Smooth muscle cell (in vitro differentiated cells): Measurements from ENCODE around the gene LZTFL1. TPM values are rescaled to one million over a fixed set of nuclear protein-coding genes. Genes with fewer than 3 reads are reported as not detected.

Source experiments
- DNase-seq: peaks from one replicate; lab custom pipeline; 2025; ENCODE audit not compliant: unreplicated experiment; lab: John Stamatoyannopoulos, UW
- H2AFZ ChIP-seq: fragments of 200-600 bp; sonication (generic); 2 replicates; pipeline ENCODE4 v1.6.0; 2016; ENCODE audit warnings: antibody characterized with exemption, low read depth, mild to moderate bottlenecking
- H3F3A ChIP-seq: fragments of 200-600 bp; sonication (generic); 2 replicates; pipeline ENCODE4 v1.6.0; 2017; ENCODE audit warnings: antibody characterized with exemption, low read depth
- H3K27ac ChIP-seq: fragments of 200-600 bp; sonication (generic); 2 replicates; pipeline ENCODE4 v1.5.1; 2016; ENCODE audit warnings: low read depth, mild to moderate bottlenecking
- H3K27me3 ChIP-seq: fragments of 200-600 bp; sonication (generic); 2 replicates; pipeline ENCODE4 v1.6.1; 2016; ENCODE audit warnings: low read depth, mild to moderate bottlenecking
- H3K36me3 ChIP-seq: fragments of 200-600 bp; sonication (generic); 2 replicates; pipeline ENCODE4 v1.5.1; 2016; ENCODE audit warnings: low read depth
- H3K4me1 ChIP-seq: fragments of 200-600 bp; sonication (generic); 2 replicates; pipeline ENCODE4 v1.5.1; 2016; ENCODE audit warnings: low read depth
- H3K4me2 ChIP-seq: fragments of 200-600 bp; sonication (generic); 2 replicates; pipeline ENCODE4 v1.6.0; 2016; ENCODE audit warnings: mild to moderate bottlenecking
- H3K4me3 ChIP-seq: fragments of 200-600 bp; sonication (generic); 2 replicates; pipeline ENCODE4 v1.5.1; 2016; ENCODE audit warnings: mild to moderate bottlenecking
- H3K79me2 ChIP-seq: fragments of 200-600 bp; sonication (generic); 2 replicates; pipeline ENCODE4 v1.6.0; 2016; ENCODE audit warnings: low read depth, mild to moderate bottlenecking
- H3K9ac ChIP-seq: fragments of 200-600 bp; sonication (generic); 2 replicates; pipeline ENCODE4 v1.6.0; 2016; ENCODE audit warnings: low read depth
- H3K9me3 ChIP-seq: fragments of 200-600 bp; sonication (generic); replicated peaks from 2 replicates; pipeline ENCODE4 v1.5.1; 2016; ENCODE audit warnings: low read depth
- H4K20me1 ChIP-seq: fragments of 200-600 bp; sonication (generic); 2 replicates; pipeline ENCODE4 v1.6.0; 2016; ENCODE audit warnings: low read depth
- WGBS: methylation state at CpG from one replicate; pipeline ENCODE4 v1.1.7; 2016; ENCODE audit warnings: low lambda C conversion rate; 5-methylcytosine and 5-hydroxymethylcytosine counted together
- polyA plus RNA-seq: library from polyadenylated mRNA; unstranded; fragments of >200 nt; fragmentation: Nextera tagmentation; extraction: Ambion mirVana; gene quantifications from 2 replicates; pipeline ENCODE4 v1.2.1, GENCODE V29; 2016
- total RNA-seq: library from RNA; depleted of rRNA; stranded (reverse); fragments of >200 nt; gene quantifications from 2 replicates; pipeline ENCODE4 v1.2.3, GENCODE V29; 2014
- TF ChIP-seq, protein P1 (sequence below): fragments of 200-600 bp; sonication (generic); IDR thresholded peaks from 2 replicates; pipeline ENCODE4 v1.5.1; 2017; ENCODE audit warnings: borderline replicate concordance, mild to moderate bottlenecking, antibody characterized with exemption; ENCODE audit not compliant: insufficient read depth, poor library complexity, severe bottlenecking

The LZTFL1 gene, protein sequence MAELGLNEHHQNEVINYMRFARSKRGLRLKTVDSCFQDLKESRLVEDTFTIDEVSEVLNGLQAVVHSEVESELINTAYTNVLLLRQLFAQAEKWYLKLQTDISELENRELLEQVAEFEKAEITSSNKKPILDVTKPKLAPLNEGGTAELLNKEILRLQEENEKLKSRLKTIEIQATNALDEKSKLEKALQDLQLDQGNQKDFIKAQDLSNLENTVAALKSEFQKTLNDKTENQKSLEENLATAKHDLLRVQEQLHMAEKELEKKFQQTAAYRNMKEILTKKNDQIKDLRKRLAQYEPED
- total RNA-seq (26.1 and 29.4 TPM in 2 replicates), polyA plus RNA-seq (5.8 and 8.6 TPM in 2 replicates)

DNA sequence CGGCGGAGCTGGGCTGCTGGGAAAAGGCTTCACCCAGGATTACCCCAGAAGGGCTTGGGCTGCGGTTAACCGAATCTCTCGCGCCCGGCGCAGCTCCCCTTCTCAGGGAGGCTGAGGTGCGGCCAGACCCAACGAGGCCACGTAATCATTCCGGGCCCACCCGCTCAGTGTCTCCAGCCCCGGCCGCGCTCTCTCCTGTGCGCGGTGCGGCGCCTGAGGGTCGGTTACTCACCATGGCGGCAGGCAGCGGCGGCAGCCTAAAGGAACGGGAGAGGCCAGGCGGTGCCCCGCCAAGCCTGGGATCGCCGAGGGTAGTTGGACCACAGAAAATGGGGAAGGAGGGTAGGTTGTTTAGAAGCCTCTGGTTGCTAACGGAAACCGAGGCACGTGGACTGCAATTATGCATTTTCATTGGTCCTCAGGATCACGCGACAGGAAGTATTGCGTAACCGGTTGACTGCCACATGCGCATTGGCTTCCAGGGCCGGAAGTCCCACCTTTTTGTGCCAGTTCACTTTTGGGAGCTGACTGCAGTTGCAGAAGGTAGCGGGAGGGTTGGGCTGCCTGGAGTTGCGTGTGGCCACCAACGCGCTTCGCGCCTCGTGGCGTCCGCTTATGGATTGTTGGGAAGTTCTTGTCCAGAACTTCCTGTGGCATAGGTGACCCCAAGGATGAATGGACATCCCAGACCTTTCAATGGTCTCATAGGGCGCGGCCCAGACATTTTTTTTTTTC lies at the start of gene LZTFL1:
TSS of gene LZTFL1 (minus strand) at position 363 of the 735 bp plus-strand sequence. CDS start at position 235, 128 bp downstream.
- peak within 1 kb of the TSS; percentile 86 for H3K4me2 ChIP-seq
- no peaks in the 10 kb centered on the region for H3K36me3 ChIP-seq
- H3K27me3 ChIP-seq, result peaks cover 29% of the 10 kb centered on the region
- TF ChIP-seq, protein P1, sequence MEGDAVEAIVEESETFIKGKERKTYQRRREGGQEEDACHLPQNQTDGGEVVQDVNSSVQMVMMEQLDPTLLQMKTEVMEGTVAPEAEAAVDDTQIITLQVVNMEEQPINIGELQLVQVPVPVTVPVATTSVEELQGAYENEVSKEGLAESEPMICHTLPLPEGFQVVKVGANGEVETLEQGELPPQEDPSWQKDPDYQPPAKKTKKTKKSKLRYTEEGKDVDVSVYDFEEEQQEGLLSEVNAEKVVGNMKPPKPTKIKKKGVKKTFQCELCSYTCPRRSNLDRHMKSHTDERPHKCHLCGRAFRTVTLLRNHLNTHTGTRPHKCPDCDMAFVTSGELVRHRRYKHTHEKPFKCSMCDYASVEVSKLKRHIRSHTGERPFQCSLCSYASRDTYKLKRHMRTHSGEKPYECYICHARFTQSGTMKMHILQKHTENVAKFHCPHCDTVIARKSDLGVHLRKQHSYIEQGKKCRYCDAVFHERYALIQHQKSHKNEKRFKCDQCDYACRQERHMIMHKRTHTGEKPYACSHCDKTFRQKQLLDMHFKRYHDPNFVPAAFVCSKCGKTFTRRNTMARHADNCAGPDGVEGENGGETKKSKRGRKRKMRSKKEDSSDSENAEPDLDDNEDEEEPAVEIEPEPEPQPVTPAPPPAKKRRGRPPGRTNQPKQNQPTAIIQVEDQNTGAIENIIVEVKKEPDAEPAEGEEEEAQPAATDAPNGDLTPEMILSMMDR, result no peak
- H2AFZ ChIP-seq, result peak within 1 kb of the TSS; percentile 96
- peaks cover 6% of the 10 kb centered on the region for H3K4me1 ChIP-seq
- H3K79me2 ChIP-seq, result no peaks in the 10 kb centered on the region
- peak within 1 kb of the TSS; percentile 85 for H3K4me3 ChIP-seq
- 4% methylated on average over 49 of the region's 49 CpGs for WGBS
- peak; percentile 57 for DNase-seq
- H3K9me3 ChIP-seq, result no peaks in the 10 kb centered on the region
- H4K20me1 ChIP-seq, result no peaks in the 10 kb centered on the region
- H3K27ac ChIP-seq, result peak within 1 kb of the TSS; percentile 89
- no peaks in the 10 kb centered on the region for H3F3A ChIP-seq
- H3K9ac ChIP-seq, result peak within 1 kb of the TSS; percentile 97

DNA sequence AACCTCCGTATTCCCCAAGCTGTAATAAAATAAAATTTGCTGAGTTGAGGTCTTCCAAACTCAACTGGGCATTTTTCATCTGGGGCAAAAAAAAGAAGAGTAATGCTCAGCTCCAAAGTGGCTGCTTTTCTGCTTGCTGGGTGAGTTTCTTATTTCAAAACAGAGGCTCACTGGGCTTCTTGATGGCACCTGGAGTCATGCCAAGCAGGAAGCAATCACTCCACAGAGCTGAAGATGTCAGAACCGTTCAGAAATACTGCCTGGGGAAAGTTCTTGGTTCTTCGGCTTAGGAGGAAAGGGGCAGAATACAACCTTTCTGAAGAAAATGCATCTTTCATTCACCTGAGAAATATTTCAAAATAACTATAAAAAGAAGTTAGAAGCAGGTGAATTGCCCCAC lies 48.5 kb upstream of the LZTFL1 start:
- no peak for DNase-seq
- no peak overlapping the region for H3K27ac ChIP-seq
- no peaks in the 10 kb centered on the region for H4K20me1 ChIP-seq
- WGBS, result 85% methylated on average over 3 of the region's 3 CpGs
- no peak overlapping the region for H2AFZ ChIP-seq
- TF ChIP-seq, protein P1, result no peak
- H3K79me2 ChIP-seq, result no peaks in the 10 kb centered on the region
- no peaks in the 10 kb centered on the region for H3K9me3 ChIP-seq
- H3K36me3 ChIP-seq, result no peaks in the 10 kb centered on the region
- H3K4me3 ChIP-seq, result no peak overlapping the region
- H3K4me1 ChIP-seq, result no peaks in the 10 kb centered on the region
- H3K27me3 ChIP-seq, result peaks cover under 1% of the 10 kb centered on the region
- H3K4me2 ChIP-seq, result no peak overlapping the region
- no peaks in the 10 kb centered on the region for H3F3A ChIP-seq
- no peak overlapping the region for H3K9ac ChIP-seq

DNA sequence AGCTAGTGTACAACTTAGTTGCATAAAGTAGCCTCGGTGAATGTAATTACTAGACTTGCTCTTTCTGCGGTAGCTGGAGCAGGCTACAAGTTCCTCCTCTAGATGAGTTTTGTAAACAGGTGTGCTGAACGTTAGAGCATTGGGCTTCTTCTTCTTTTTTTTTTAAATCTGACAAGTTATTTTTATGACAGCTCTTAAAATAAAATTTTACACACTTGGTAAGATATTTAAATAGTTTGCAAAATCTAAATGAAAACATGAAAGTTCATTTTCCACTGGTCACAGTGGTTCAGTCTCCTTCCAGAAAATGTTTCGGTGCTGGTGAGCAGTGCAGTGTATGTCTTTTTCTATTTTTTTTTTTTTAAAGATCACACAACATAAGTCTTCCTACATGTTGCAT lies 47.4 kb upstream of the LZTFL1 start:
- Histone ChIP-seq H4K20me1 (no peaks in the 10 kb centered on the region), H3K4me1 (no peaks in the 10 kb centered on the region), H2AFZ (no peak overlapping the region), H3K79me2 (no peaks in the 10 kb centered on the region), H3K4me2 (no peak overlapping the region), H3F3A (no peaks in the 10 kb centered on the region), H3K27me3 (peaks cover 11% of the 10 kb centered on the region), H3K27ac (no peak overlapping the region), H3K4me3 (no peak overlapping the region), H3K9ac (no peak overlapping the region), H3K36me3 (no peaks in the 10 kb centered on the region), H3K9me3 (no peaks in the 10 kb centered on the region)
- WGBS, result 91% methylated on average over 4 of the region's 4 CpGs
- TF ChIP-seq, protein P1, result no peak
- DNase-seq, result no peak
